Transverse colon (tissue), 4 donors: ENCODE results near the gene TAS1R3.

Source experiments
- CTCF ChIP-seq, 5 experiments: fragments of 200-600 bp in 3 of 5; fragments of 450-650 bp in 2 of 5; sonication (generic) in 3 of 5; IDR thresholded peaks; 1 replicate in 2 of 5; 2 replicates in 3 of 5; pipeline ENCODE4 v1.5.1; 2016 to 2017; ENCODE audit warnings: antibody characterized with exemption in 5 of 5, inconsistent platforms in 3 of 5, mild to moderate bottlenecking in 2 of 5, moderate library complexity in 1 of 5
- POLR2AphosphoS5 ChIP-seq, 3 donors: sonication (generic); formaldehyde crosslinking; IDR thresholded peaks; one replicate each; pipeline ENCODE4 v1.6.1; 2016; ENCODE audit warnings: antibody characterized with exemption in 3 of 3

DNA sequence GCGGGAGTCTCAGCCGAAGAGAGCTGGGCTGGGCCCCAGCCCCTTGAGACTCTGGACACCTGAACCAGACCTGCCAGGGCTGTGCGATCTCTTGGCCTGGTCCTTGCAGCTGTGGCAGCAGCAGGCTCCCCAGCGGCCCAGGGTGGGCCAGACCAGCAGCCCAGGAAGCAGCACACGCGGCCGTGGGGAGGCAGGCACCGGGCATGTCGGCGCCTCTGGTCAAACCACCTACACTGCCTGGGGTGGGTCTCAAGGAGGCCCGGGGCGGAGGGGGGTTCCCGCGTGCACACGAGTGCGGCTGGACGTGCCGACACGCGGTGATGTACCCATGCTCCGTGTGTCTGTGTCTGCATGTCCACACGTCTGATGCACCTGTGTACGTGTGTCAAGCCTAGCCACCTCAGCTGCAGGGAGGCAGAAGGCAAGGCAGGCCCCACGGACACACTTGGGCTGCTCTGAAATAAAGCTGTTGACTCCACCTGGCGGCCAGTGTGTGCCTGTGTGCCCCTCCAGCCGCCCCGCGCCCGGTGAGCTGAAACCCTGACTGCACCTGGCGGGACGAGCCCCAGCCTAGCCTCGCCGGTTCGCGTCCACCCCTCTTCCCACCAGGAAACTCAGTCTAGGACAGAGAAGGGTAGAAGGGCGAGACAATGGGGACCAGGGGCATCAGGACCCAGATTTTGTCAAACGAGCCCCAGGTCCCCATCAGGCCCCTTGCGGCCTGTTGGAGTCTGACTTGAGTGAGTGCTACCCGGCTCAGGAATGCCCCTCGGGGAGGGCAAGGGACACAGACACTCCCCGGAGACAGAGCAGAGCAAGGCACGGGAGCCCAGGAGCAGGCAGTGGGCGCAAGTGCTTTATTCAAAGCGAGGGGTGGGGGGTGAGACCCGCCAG, 39.3 kb upstream of the TAS1R3 start:
- TF ChIP-seq CTCF (IDR thresholded peaks at IDR 0.05), result peak; percentile 61 to 91 (median 70)
- peak in 1 of 3 donors; percentile 6 for TF ChIP-seq POLR2AphosphoS5 (IDR thresholded peaks at IDR 0.05)
